Measurements from ENCODE around the gene INAFM1. TPM values are rescaled to one million over a fixed set of nuclear protein-coding genes. Genes with fewer than 3 reads are reported as not detected.

INAFM1 gene
- total RNA-seq, 1 donor from 2014 or later, result 18.2 TPM

DNA sequence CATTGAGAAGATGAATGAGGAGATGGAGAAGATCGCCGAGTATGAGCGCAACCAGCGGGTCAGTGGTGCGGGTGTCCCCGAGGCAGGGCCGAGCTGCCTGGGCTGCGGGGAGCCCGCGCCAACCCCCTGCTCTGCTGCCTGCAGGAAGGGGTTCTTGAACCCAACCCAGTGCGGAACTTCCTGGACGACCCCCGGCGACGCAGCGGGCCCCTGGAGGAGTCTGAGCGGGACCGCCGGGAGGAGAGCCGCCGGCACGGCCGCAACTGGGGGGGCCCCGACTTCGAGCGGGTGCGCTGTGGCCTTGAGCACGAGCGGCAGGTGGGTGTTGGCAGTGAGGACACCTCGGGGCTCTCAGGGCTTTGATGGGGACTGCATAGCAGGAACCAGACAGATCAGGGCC, 10.1 kb upstream of the INAFM1 start:
- peaks cover 90% of the 10 kb centered on the region for H3K36me3 ChIP-seq
- DNase-seq, result no peak
- TF ChIP-seq, protein P1, sequence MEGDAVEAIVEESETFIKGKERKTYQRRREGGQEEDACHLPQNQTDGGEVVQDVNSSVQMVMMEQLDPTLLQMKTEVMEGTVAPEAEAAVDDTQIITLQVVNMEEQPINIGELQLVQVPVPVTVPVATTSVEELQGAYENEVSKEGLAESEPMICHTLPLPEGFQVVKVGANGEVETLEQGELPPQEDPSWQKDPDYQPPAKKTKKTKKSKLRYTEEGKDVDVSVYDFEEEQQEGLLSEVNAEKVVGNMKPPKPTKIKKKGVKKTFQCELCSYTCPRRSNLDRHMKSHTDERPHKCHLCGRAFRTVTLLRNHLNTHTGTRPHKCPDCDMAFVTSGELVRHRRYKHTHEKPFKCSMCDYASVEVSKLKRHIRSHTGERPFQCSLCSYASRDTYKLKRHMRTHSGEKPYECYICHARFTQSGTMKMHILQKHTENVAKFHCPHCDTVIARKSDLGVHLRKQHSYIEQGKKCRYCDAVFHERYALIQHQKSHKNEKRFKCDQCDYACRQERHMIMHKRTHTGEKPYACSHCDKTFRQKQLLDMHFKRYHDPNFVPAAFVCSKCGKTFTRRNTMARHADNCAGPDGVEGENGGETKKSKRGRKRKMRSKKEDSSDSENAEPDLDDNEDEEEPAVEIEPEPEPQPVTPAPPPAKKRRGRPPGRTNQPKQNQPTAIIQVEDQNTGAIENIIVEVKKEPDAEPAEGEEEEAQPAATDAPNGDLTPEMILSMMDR (IDR thresholded peaks at IDR 0.05), result no peak

DNA sequence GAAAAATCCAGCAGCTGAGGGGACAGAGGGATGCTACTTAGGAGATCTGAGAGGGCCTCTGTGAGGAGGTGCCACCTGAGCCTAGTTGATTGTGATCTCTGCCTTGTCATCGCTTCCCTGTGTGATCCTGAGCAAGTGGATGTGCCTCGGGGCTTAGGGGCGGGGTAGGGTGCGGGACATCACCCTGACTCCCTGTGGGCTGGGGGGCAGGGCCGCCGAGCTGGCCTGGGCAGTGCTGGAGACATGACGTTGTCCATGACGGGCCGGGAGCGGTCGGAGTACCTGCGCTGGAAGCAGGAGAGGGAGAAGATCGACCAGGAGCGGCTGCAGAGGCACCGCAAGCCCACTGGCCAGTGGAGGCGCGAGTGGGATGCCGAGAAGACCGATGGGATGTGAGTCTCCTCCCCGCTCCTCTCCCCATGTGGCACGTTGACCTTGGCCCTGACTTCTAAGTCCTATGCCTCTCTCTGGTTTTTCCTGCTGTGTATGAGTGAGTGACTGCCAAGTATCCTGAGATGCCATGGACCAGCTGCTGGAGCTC, 8.2 kb upstream of the INAFM1 start:
- Histone ChIP-seq H3K4me1 (no peaks in the 10 kb centered on the region), H3K4me3 (no peak overlapping the region), H3K27ac (no peak overlapping the region), H3K36me3 (peaks cover 88% of the 10 kb centered on the region), H3K27me3 (no peaks in the 10 kb centered on the region), H3K9me3 (no peaks in the 10 kb centered on the region)
- intact Hi-C loops (cut with DNase I), result no loop called here
- no peak for ATAC-seq
- peak; percentile 63 for DNase-seq
- TF ChIP-seq, protein P1 (IDR thresholded peaks at IDR 0.05), result no peak

More for the DNA sequence above, 10.1 kb upstream of the INAFM1 start:
- no peaks in the 10 kb centered on the region for H3K9me3 ChIP-seq
- no peak overlapping the region for H3K4me3 ChIP-seq
- intact Hi-C loops (cut with DNase I), result no loop called here
- peak; percentile 12 for ATAC-seq
- H3K27ac ChIP-seq, result no peak overlapping the region
- H3K4me1 ChIP-seq, result no peaks in the 10 kb centered on the region
- H3K27me3 ChIP-seq, result no peaks in the 10 kb centered on the region

DNA sequence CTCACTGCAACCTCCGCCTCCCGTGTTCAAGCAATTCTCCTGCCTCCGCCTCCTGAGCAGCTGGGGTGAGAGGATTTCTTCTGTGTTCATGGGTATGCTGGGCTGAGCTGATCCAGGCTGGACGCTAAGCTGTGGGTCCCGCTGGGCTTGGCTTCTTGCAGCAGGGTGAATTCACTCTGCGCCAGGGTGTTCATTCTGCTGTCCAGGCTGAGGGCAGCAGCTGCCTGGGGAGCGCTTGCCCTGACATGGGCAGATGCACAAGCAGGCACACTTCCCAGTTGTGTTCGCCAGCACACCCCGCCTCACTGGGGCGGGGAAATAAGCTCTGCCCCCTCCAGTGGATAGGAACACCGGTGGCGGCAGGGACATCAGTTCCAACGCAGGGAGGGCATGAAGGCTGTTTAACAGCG, 7.3 kb upstream of the INAFM1 start:
- Histone ChIP-seq H3K4me3 (no peak overlapping the region), H3K4me1 (no peaks in the 10 kb centered on the region), H3K27me3 (no peaks in the 10 kb centered on the region), H3K36me3 (peaks cover 81% of the 10 kb centered on the region), H3K9me3 (no peaks in the 10 kb centered on the region), H3K27ac (no peak overlapping the region)
- intact Hi-C loops (cut with DNase I), result no loop called here
- TF ChIP-seq, protein P1 (IDR thresholded peaks at IDR 0.05), result no peak
- DNase-seq (no peak), ATAC-seq (no peak)

DNA sequence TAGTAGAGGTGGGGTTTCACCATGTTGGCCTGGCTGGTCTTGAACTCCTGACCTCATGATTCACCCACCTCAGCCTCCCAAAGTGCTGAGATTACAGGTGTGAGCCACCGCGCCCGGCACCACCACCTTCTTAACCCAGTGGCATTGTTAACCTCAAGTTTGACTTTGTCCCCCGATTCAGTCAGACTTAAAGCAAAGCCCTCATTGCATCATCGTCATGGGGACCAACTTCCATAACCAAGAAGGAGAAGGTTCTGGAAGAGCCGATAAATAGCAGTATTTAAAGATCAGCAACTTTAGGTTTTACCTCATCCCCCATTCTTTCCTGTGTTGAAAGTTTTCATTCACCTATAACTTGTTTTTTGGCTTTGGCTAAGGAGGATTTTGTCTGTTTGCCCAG, 6.7 kb upstream of the INAFM1 start:
- TF ChIP-seq, protein P1 (IDR thresholded peaks at IDR 0.05), result no peak
- ATAC-seq, result no peak
- Histone ChIP-seq H3K9me3 (no peaks in the 10 kb centered on the region), H3K4me3 (no peak overlapping the region), H3K27me3 (no peaks in the 10 kb centered on the region), H3K36me3 (peaks cover 75% of the 10 kb centered on the region), H3K4me1 (no peaks in the 10 kb centered on the region), H3K27ac (no peak overlapping the region)
- no peak for DNase-seq
- intact Hi-C loops (cut with DNase I), result no loop called here

DNA sequence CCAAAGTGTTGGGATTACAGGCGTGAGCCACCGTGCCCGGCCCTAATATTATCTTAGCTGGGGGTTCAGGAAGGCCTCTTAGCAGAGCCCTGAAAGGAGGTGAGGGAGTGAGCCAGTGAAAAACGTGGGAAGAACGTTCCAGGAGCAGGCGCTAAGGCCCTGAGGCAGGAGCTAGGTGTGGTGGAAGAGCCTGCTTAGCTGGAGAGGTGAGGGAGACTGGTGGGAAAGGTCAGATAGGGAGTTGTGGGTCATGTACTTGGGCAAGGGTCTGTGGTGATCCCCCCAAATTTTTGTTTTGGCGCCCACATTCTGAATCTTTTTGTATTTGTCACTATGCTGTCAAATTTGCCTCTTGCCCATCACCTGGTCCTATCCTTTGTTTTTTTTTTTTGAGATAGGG, 5.1 kb upstream of the INAFM1 start:
- Histone ChIP-seq H3K4me1 (no peaks in the 10 kb centered on the region), H3K9me3 (no peaks in the 10 kb centered on the region), H3K36me3 (peaks cover 59% of the 10 kb centered on the region), H3K27ac (no peak overlapping the region), H3K27me3 (no peaks in the 10 kb centered on the region), H3K4me3 (no peak overlapping the region)
- DNase-seq (no peak), ATAC-seq (no peak)
- TF ChIP-seq, protein P1 (IDR thresholded peaks at IDR 0.05), result no peak
- intact Hi-C loops (cut with DNase I), result no loop called here

DNA sequence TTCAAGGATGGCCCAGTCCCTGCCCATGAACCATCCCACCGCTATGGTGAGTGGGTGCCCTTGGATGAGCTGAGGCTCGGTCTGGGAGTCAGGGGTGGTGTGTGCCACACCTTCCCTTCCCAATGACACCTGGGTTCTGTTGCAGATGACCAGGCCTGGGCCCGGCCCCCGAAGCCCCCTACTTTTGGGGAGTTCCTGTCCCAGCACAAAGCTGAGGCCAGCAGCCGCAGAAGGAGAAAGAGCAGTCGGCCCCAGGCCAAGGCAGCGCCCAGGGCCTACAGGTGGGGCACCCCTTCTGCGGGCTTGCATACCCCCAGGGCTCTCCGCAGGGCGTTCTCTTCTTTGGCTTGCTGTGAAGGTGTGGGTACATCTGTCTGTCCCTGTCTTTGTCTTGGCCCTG, 4.3 kb upstream of the INAFM1 start:
- TF ChIP-seq, protein P1 (IDR thresholded peaks at IDR 0.05), result no peak
- Histone ChIP-seq H3K9me3 (no peaks in the 10 kb centered on the region), H3K4me1 (peaks cover 5% of the 10 kb centered on the region), H3K4me3 (no peak overlapping the region), H3K27me3 (no peaks in the 10 kb centered on the region), H3K27ac (no peak overlapping the region), H3K36me3 (peaks cover 51% of the 10 kb centered on the region)
- ATAC-seq (no peak), DNase-seq (peak; percentile 69)
- intact Hi-C loops (cut with DNase I), result no loop called here

Data from upper lobe of right lung (tissue), 1 donor.